HepG2 (cell line): ENCODE data around the gene SLC5A6. TPM values are rescaled to one million over a fixed set of nuclear protein-coding genes. Genes with fewer than 3 reads are reported as not detected.

Source experiments
- FOXM1 ChIP-seq: sonication (generic); formaldehyde crosslinking; IDR thresholded peaks from 2 replicates; pipeline ENCODE4 v1.5.0; 2020; ENCODE audit warnings: missing genetic modification reagents
- MAZ ChIP-seq, 2 experiments: sonication (generic) in 1 of 2; formaldehyde crosslinking in 1 of 2; IDR thresholded peaks; 2 replicates each; pipeline versions ENCODE4 v1.5.0 to v1.6.1; 2012 to 2020; ENCODE audit warnings: low read depth in 2 of 2, mild to moderate bottlenecking in 2 of 2, borderline replicate concordance in 1 of 2, improper control_type of control experiment in 1 of 2, low read length in 1 of 2, missing genetic modification reagents in 1 of 2, moderate library complexity in 1 of 2
- RARG ChIP-seq: sonication (generic); formaldehyde crosslinking; IDR thresholded peaks from 2 replicates; pipeline ENCODE4 v1.4.0; 2020; ENCODE audit warnings: low read depth, mild to moderate bottlenecking, missing genetic modification reagents
- REXO4 ChIP-seq: sonication (generic); formaldehyde crosslinking; IDR thresholded peaks from 2 replicates; pipeline ENCODE4 v1.8.0; 2022; ENCODE audit warnings: missing genetic modification reagents, mild to moderate bottlenecking, borderline replicate concordance
- SIX1 ChIP-seq: sonication (generic); formaldehyde crosslinking; IDR thresholded peaks from 2 replicates; pipeline ENCODE4 v1.4.0; 2020; ENCODE audit warnings: missing genetic modification reagents, borderline replicate concordance
- SRSF4 ChIP-seq: fragments of 200-400 bp; formaldehyde crosslinking; IDR thresholded peaks from one replicate; pipeline ENCODE4 v1.6.1; 2018; ENCODE audit warnings: mild to moderate bottlenecking, low read depth, low read length, moderate library complexity; ENCODE audit not compliant: poor library complexity, severe bottlenecking
- SSRP1 ChIP-seq: IDR thresholded peaks from 2 replicates; pipeline ENCODE4 v1.6.1; 2016; ENCODE audit warnings: control low read depth
- TBX3 ChIP-seq: fragments of 450-650 bp; IDR thresholded peaks from 2 replicates; pipeline ENCODE4 v1.6.1; 2017; ENCODE audit warnings: antibody characterized with exemption, mild to moderate bottlenecking, inconsistent platforms, borderline replicate concordance
- TSC22D2 ChIP-seq: sonication (generic); formaldehyde crosslinking; IDR thresholded peaks from 2 replicates; pipeline ENCODE4 v1.5.1; 2020; ENCODE audit warnings: missing genetic modification reagents, mild to moderate bottlenecking, borderline replicate concordance
- ZIK1 ChIP-seq: sonication (generic); formaldehyde crosslinking; IDR thresholded peaks from 2 replicates; pipeline ENCODE4 v1.5.0; 2020; ENCODE audit warnings: mild to moderate bottlenecking, low read depth, missing genetic modification reagents, borderline replicate concordance
- ZNF251 ChIP-seq: sonication (generic); formaldehyde crosslinking; IDR thresholded peaks from 2 replicates; pipeline ENCODE4 v1.9.0; 2021; ENCODE audit warnings: mild to moderate bottlenecking, missing genetic modification reagents
- ZNF329 ChIP-seq: sonication (generic); formaldehyde crosslinking; IDR thresholded peaks from 2 replicates; pipeline ENCODE4 v1.9.0; 2021; ENCODE audit warnings: low read depth, mild to moderate bottlenecking, missing genetic modification reagents
- ZNF367 ChIP-seq: sonication (generic); formaldehyde crosslinking; IDR thresholded peaks from 2 replicates; pipeline ENCODE4 v1.4.0; 2020; ENCODE audit warnings: missing genetic modification reagents, borderline replicate concordance
- ZNF615 ChIP-seq: sonication (generic); formaldehyde crosslinking; IDR thresholded peaks from 2 replicates; pipeline ENCODE4 v1.5.0; 2020; ENCODE audit warnings: mild to moderate bottlenecking, missing genetic modification reagents, borderline replicate concordance
- ZNF629 ChIP-seq: sonication (generic); formaldehyde crosslinking; conservative IDR thresholded peaks from 2 replicates; pipeline ENCODE4 v1.5.0; 2020; ENCODE audit warnings: missing genetic modification reagents
- ZNF737 ChIP-seq: sonication (generic); formaldehyde crosslinking; IDR thresholded peaks from 2 replicates; pipeline ENCODE4 v1.5.0; 2020; ENCODE audit warnings: missing genetic modification reagents, mild to moderate bottlenecking, borderline replicate concordance
- ZNF775 ChIP-seq: sonication (generic); formaldehyde crosslinking; IDR thresholded peaks from 2 replicates; pipeline ENCODE4 v1.4.0; 2020; ENCODE audit warnings: missing genetic modification reagents, mild to moderate bottlenecking, moderate library complexity, borderline replicate concordance
- ZSCAN20 ChIP-seq: sonication (generic); formaldehyde crosslinking; IDR thresholded peaks from 2 replicates; pipeline ENCODE4 v1.4.0; 2020; ENCODE audit warnings: missing genetic modification reagents, mild to moderate bottlenecking, borderline replicate concordance
- ZSCAN30 ChIP-seq: sonication (generic); formaldehyde crosslinking; IDR thresholded peaks from 2 replicates; pipeline ENCODE4 v1.5.0; 2020; ENCODE audit warnings: mild to moderate bottlenecking, missing genetic modification reagents
- polyA plus RNA-seq, 8 experiments: library from polyadenylated mRNA; depleted of rRNA in 3 of 8; stranded (reverse) in 7 of 8; unstranded in 1 of 8; fragments of >200 nt; fragmentation: Illumina TruSeq in 4 of 8; extraction: Trizol in 4 of 8; gene quantifications; 2 replicates each; pipeline versions ENCODE4 v1.2.1 to v1.2.3, GENCODE V29; 2011 to 2016; ENCODE audit warnings: low read depth in 4 of 8, missing spikeins in 1 of 8, mixed read lengths in 1 of 8; ENCODE audit not compliant: insufficient read depth in 1 of 8
- total RNA-seq, 5 experiments: library from RNA; depleted of rRNA; stranded (reverse); fragments of >200 nt; fragmentation: Illumina TruSeq; extraction: Trizol; gene quantifications; 2 replicates each; pipeline ENCODE4 v1.2.3, GENCODE V29; 2016; ENCODE audit warnings: low read depth in 1 of 5
- TF ChIP-seq, protein P1 (sequence below): sonication (generic); formaldehyde crosslinking; IDR thresholded peaks from 2 replicates; pipeline ENCODE4 v1.5.0; 2020; ENCODE audit warnings: mild to moderate bottlenecking, missing genetic modification reagents, moderate library complexity
- TF ChIP-seq, protein P2 (sequence below): sonication (generic); formaldehyde crosslinking; IDR thresholded peaks from 2 replicates; pipeline ENCODE4 v1.5.0; 2020; ENCODE audit warnings: mild to moderate bottlenecking, low read depth, missing genetic modification reagents, borderline replicate concordance
- TF ChIP-seq, protein P3 (sequence below): sonication (generic); formaldehyde crosslinking; IDR thresholded peaks from 2 replicates; pipeline ENCODE4 v1.5.0; 2020; ENCODE audit warnings: missing genetic modification reagents, mild to moderate bottlenecking, borderline replicate concordance
- TF ChIP-seq, protein P4 (sequence below): sonication (generic); formaldehyde crosslinking; IDR thresholded peaks from 2 replicates; pipeline ENCODE4 v1.5.1; 2020; ENCODE audit warnings: missing genetic modification reagents, mild to moderate bottlenecking, borderline replicate concordance
- TF ChIP-seq, protein P5 (sequence below): sonication (generic); formaldehyde crosslinking; IDR thresholded peaks from 2 replicates; pipeline ENCODE4 v1.5.0; 2020; ENCODE audit warnings: missing genetic modification reagents

SLC5A6 gene
- total and polyA plus RNA-seq, 2 of the 13 experiments (the other 11 are each of a cell fraction or from before 2014, with no cell fraction given) = 135 to 417 TPM

DNA sequence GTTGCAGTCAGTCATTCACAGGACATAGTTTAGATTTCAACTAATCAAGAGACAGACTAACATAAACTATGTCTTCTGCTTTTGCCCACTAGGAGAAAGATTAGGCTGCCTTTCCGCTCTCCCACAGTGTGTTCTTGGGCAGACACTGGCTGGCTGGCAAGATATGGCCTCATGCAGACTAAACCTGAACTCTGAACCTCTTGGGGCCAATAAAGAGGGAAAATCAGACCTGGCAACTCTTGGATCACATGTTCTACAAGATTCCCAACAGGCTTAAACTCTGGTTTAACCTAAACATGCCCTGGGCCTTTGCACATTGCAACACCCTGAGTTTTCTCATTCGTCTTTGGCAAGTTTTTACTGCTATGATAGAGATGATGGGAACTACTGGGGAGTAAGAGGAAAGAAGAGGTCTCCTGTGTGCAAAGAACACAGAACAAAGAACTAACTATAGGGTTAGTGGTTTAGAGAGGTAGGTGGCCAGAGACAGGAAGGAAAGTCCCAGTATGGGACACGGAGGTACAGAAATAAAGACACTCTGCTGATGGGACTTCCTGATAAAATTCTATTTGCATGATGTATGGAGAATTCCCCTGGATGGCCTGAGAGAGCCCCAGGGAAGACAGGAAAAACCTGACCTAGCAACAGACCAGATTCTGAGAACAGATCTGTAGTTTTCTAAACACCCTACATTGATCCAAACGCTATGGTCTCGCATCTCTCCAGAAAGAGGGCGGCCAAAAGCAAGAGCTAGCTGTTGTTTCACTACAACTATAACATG is 2.3 kb downstream of the SLC5A6 start (continued):
- TF ChIP-seq, protein P1, sequence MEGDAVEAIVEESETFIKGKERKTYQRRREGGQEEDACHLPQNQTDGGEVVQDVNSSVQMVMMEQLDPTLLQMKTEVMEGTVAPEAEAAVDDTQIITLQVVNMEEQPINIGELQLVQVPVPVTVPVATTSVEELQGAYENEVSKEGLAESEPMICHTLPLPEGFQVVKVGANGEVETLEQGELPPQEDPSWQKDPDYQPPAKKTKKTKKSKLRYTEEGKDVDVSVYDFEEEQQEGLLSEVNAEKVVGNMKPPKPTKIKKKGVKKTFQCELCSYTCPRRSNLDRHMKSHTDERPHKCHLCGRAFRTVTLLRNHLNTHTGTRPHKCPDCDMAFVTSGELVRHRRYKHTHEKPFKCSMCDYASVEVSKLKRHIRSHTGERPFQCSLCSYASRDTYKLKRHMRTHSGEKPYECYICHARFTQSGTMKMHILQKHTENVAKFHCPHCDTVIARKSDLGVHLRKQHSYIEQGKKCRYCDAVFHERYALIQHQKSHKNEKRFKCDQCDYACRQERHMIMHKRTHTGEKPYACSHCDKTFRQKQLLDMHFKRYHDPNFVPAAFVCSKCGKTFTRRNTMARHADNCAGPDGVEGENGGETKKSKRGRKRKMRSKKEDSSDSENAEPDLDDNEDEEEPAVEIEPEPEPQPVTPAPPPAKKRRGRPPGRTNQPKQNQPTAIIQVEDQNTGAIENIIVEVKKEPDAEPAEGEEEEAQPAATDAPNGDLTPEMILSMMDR = no peak
- TF ChIP-seq, protein P2, sequence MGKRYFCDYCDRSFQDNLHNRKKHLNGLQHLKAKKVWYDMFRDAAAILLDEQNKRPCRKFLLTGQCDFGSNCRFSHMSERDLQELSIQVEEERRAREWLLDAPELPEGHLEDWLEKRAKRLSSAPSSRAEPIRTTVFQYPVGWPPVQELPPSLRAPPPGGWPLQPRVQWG = no peak
- TF ChIP-seq ZNF251 (CRISPR knock-in tag) = no peak
- TF ChIP-seq, protein P3, sequence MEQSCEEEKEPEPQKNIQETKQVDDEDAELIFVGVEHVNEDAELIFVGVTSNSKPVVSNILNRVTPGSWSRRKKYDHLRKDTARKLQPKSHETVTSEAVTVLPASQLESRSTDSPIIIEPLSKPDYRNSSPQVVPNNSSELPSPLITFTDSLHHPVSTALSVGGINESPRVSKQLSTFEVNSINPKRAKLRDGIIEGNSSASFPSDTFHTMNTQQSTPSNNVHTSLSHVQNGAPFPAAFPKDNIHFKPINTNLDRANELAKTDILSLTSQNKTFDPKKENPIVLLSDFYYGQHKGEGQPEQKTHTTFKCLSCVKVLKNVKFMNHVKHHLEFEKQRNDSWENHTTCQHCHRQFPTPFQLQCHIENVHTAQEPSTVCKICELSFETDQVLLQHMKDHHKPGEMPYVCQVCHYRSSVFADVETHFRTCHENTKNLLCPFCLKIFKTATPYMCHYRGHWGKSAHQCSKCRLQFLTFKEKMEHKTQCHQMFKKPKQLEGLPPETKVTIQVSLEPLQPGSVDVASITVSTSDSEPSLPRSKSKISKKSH (CRISPR knock-in tag) = no peak
- TF ChIP-seq ZSCAN20 = no peak
- no peak for TF ChIP-seq FOXM1
- TF ChIP-seq ZNF775 = no peak
- TF ChIP-seq, protein P4, sequence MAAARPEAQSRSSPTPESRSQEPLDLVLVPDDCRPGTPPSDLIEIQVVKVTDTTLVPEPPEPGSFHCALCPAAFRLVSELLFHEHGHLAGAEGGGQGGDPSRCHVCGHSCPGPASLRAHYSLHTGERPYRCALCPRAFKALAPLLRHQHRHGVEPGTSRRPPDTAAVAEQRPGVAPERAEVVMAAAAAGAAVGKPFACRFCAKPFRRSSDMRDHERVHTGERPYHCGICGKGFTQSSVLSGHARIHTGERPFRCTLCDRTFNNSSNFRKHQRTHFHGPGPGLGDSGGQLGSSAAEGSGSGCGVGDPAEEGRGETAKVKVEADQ (CRISPR knock-in tag) = no peak
- TF ChIP-seq ZNF737 (CRISPR knock-in tag) = no peak
- no peak for TF ChIP-seq SRSF4
- TF ChIP-seq SSRP1 = no peak
- no peak for TF ChIP-seq ZNF629 (CRISPR knock-in tag)
- no peak for TF ChIP-seq MAZ (IDR thresholded peaks at IDR 0.05; ENCODE audit: borderline replicate concordance, low read depth, low read length)
- 0 out of 2 replicates have a peak, but pooled peaks have one; percentile 38 for TF ChIP-seq MAZ (CRISPR knock-in tag; IDR thresholded peaks at IDR 0.05; ENCODE audit: low read depth)
- no peak for TF ChIP-seq ZIK1 (CRISPR knock-in tag)
- no peak for TF ChIP-seq TBX3
- no peak for TF ChIP-seq ZNF367 (CRISPR knock-in tag)
- TF ChIP-seq, protein P5, sequence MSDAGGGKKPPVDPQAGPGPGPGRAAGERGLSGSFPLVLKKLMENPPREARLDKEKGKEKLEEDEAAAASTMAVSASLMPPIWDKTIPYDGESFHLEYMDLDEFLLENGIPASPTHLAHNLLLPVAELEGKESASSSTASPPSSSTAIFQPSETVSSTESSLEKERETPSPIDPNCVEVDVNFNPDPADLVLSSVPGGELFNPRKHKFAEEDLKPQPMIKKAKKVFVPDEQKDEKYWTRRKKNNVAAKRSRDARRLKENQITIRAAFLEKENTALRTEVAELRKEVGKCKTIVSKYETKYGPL (CRISPR knock-in tag) = no peak
- no peak for TF ChIP-seq SIX1 (CRISPR knock-in tag)
- TF ChIP-seq ZNF615 (CRISPR knock-in tag) = no peak
- TF ChIP-seq REXO4 (CRISPR knock-in tag) = no peak
- TF ChIP-seq ZSCAN30 (CRISPR knock-in tag) = no peak
- TF ChIP-seq RARG (CRISPR knock-in tag) = no peak
- no peak for TF ChIP-seq ZNF329 (CRISPR knock-in tag)
- no peak for TF ChIP-seq TSC22D2 (CRISPR knock-in tag)
